Fibroblast of lung (primary cell): ENCODE measurements around the gene F2RL3.

Source experiments
- EZH2 ChIP-seq: IDR thresholded peaks from 2 replicates; pipeline ENCODE4 v1.5.1; 2012; ENCODE audit warnings: low read length, control low read depth, mild to moderate bottlenecking; ENCODE audit errors: missing control alignments
- TF ChIP-seq, protein P1 (sequence below), 2 donors: IDR thresholded peaks in 1 of 2; conservative IDR thresholded peaks in 1 of 2; 1 replicate in 1 of 2; 2 replicates in 1 of 2; pipeline ENCODE4 v1.5.1; 2011 to 2012; ENCODE audit warnings: low read length in 2 of 2, control low read depth in 1 of 2, inconsistent platforms in 1 of 2, low read depth in 1 of 2, mild to moderate bottlenecking in 1 of 2

DNA sequence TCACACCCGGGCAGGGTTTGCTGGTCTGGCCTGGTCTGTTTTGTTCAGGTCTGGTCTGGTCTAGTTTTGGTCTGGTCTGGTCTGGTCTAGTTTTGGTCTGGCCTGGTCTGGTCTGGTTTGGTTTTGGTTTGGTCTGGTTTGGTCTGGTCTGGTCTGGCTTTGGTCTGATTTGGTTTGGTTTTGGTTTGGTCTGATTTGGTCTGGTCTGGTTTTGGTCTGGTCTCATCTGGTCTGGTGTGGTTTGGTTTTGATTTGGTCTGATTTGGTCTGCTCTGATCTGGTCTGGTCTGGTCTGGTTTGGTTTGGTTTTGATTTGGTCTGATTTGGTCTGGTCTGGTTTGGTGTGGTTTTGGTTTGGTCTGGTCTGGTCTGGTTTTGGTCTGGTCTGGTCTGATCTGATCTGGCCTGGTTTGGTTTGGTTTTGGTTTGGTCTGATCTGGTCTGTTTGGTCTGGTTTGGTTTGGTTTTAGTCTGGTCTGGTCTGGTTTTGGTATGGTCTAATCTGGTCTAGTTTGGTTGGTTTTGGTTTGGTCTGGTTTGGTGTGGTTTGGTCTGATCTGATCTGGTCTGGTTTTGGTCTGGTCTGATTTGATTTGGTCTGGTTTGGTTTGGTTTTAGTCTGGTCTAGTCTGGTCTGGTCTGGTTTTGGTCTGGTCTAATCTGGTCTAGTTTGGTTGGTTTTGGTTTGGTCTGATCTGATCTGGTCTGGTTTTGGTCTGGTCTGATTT is 14.4 kb upstream of the F2RL3 start:
- no peak for TF ChIP-seq EZH2
- TF ChIP-seq, protein P1, sequence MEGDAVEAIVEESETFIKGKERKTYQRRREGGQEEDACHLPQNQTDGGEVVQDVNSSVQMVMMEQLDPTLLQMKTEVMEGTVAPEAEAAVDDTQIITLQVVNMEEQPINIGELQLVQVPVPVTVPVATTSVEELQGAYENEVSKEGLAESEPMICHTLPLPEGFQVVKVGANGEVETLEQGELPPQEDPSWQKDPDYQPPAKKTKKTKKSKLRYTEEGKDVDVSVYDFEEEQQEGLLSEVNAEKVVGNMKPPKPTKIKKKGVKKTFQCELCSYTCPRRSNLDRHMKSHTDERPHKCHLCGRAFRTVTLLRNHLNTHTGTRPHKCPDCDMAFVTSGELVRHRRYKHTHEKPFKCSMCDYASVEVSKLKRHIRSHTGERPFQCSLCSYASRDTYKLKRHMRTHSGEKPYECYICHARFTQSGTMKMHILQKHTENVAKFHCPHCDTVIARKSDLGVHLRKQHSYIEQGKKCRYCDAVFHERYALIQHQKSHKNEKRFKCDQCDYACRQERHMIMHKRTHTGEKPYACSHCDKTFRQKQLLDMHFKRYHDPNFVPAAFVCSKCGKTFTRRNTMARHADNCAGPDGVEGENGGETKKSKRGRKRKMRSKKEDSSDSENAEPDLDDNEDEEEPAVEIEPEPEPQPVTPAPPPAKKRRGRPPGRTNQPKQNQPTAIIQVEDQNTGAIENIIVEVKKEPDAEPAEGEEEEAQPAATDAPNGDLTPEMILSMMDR (conservative IDR thresholded peaks at IDR 0.05 in 1 of 2, IDR thresholded peaks at IDR 0.05 in 1 of 2; ENCODE audit: low read depth in 1 of 2, low read length in 2 of 2), result no peak
